IMR-90 (cell line): Measurements from ENCODE around the gene EID3.

ENCODE experiments used
- CEBPB ChIP-seq: IDR thresholded peaks from 2 replicates; pipeline ENCODE4 v1.6.1; 2012; ENCODE audit warnings: low read depth, low read length, improper control_type of control experiment
- MAZ ChIP-seq: IDR thresholded peaks from 2 replicates; pipeline ENCODE4 v1.6.1; 2012; ENCODE audit warnings: low read depth, mild to moderate bottlenecking, low read length, improper control_type of control experiment, moderate library complexity, borderline replicate concordance

- TF ChIP-seq CEBPB: no peak
- TF ChIP-seq MAZ: no peak
These were observed 27.0 kb upstream of the EID3 start for GRCh38 chr12:104276273-104277131.
